Motor neuron (in vitro differentiated cells): ENCODE data around the gene IMMP2L. TPM values are rescaled to one million over a fixed set of nuclear protein-coding genes. Genes with fewer than 3 reads are reported as not detected.
"Not testable (repeated sequence)": the region's sequence is repeated elsewhere in the genome, so short reads cannot be mapped to it uniquely, and the experiment has no call there.

ENCODE experiments used
- ATAC-seq, 8 experiments: fragments of 200-7000 bp; cut with Tn5 transposase; replicated peaks in 6 of 8; 2 replicates each; pipeline ENCODE4 v1.8.0; 2021; ENCODE audit warnings: mild to moderate bottlenecking in 8 of 8, moderate library complexity in 8 of 8
- H3K27ac ChIP-seq, 2 donors: fragments of 250-450 bp; sonication (Bioruptor Pico); 2 replicates each; pipeline ENCODE4 v1.9.0; 2021; ENCODE audit warnings: antibody characterized with exemption in 2 of 2, mild to moderate bottlenecking in 2 of 2, moderate library complexity in 1 of 2
- H3K4me1 ChIP-seq, 2 donors: fragments of 250-450 bp; sonication (Bioruptor Pico); replicated peaks in 1 of 2; 2 replicates each; pipeline ENCODE4 v1.6.1; 2021; ENCODE audit warnings: antibody characterized with exemption in 2 of 2, mild to moderate bottlenecking in 2 of 2, moderate library complexity in 1 of 2
- H3K4me3 ChIP-seq, 5 donors: fragments of 250-450 bp; sonication (Bioruptor Pico); 2 replicates each; pipeline ENCODE4 v1.9.0; 2021; ENCODE audit warnings: antibody characterized with exemption in 5 of 5, mild to moderate bottlenecking in 5 of 5, moderate library complexity in 4 of 5
- WGBS, 10 experiments: fragments of 450-650 bp; shearing (Covaris generic); methylation state at CpG; one replicate each; pipeline ENCODE4 v1.0.0; 2022; 5-methylcytosine and 5-hydroxymethylcytosine counted together
- in situ Hi-C, 9 experiments: fragments of 400-800 bp; cut with MboI; loops; one replicate each; pipeline ENCODE4 v1.15.0; 2021; ENCODE audit warnings: low sequenced_read_pairs in 9 of 9, low pct_unique_long_range_greater_than_20kb in 2 of 9; ENCODE audit not compliant: unreplicated experiment in 9 of 9
- total RNA-seq, 8 experiments: library from RNA; unstranded; fragments of 300-600 nt; gene quantifications; 2 replicates each; pipeline versions ENCODE4 v1.2.3 to v1.2.4, GENCODE V29; 2022

IMMP2L gene
- total RNA-seq, 8 experiments from 2014 or later, result 9.9 to 78.5 (median 19.3) TPM

DNA sequence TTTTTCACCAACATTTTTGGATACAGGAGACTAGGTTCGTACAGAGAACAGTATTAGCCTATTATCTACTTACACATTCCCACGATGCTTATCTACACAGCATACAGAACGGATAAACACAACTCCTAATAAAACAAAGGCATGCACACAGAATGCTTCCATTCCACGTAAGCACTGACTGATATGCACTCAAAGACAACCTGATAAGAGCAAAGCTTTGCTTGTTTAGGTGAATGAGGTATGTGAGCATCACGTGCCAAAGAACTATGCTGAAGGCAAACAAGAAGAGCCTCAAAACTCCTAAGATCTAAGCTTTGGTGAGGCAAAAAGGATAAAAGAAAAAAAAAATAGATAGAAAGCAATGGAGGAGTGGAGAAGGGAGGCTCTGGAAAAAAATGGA lies 884.9 kb downstream of the IMMP2L start:
- peaks cover 0 to 4% of the 10 kb centered on the region in 2 donors for H3K4me1 ChIP-seq
- 12 to 95% (median 70%) methylated on average over 3 to 5 of the region's 5 CpGs for WGBS, 10 experiments
- no peak overlapping the region for H3K4me3 ChIP-seq
- H3K27ac ChIP-seq, result no peak overlapping the region
- ATAC-seq, result no peak
- in situ Hi-C loops, result no loop called here

DNA sequence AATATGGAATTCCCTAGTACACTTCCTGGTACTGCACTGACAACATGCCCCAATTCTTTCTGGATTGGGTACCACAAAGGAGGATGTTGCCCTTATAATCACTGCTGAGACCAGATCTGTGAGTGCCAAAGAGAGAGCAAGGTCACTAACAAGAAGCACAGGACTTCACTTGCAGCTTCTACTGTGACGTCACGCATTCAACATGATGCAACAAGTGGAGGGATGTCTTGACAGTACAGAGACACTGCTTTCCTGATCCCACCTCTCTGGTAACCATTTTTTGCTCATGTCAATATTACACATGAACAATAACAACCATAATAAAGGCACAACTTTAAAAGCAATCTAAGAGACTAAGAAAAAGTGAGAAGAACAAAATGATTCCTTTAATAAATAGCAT lies 885.5 kb downstream of the IMMP2L start:
- peaks cover 0 to 4% of the 10 kb centered on the region in 2 donors for H3K4me1 ChIP-seq
- H3K4me3 ChIP-seq, result no peak overlapping the region
- H3K27ac ChIP-seq, result no peak overlapping the region
- no peak for ATAC-seq
- 88 to 100% (median 100%) methylated on average over 1 to 2 of the region's 2 CpGs; no CpG with 5 or more reads in 5 of the 10 experiments for WGBS, 10 experiments
- in situ Hi-C loops, result no loop called here

DNA sequence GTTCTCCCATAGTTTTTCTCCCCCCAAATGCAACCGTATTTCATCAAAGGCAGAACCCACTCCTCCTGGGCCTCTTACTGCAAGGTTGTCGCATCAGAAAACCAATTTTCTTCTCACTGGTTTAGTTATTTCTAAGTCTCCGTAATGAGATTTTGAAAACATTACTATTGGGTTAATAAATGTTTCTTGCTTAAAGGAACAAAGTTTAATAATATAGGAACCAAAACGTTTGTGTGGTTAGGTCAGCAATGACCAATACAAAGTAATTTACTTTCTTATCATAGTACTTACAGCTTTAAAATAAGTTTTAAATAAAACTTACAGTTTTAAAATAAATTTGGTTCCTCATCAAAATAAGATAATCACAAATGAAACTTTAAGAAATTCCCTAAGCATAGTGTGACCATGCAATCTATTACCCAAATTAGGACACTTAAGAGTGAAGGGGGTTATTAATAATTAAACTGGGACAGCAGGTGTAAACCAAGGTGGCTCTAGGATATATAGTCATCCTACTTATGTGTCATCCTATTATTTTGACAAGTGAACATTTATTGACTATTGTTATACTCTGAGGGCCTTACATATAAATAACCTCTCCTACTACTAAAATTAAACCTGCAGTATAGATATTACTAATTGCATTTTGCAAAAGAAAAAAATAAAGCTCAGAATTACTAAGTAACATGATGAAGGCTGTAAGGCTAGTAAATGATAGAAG lies 886.7 kb downstream of the IMMP2L start:
- in situ Hi-C loops, result no loop called here
- peaks cover 0 to 4% of the 10 kb centered on the region in 2 donors for H3K4me1 ChIP-seq
- 9 to 88% (median 75%) methylated on average over 1 to 4 of the region's 4 CpGs for WGBS, 10 experiments
- no peak overlapping the region for H3K4me3 ChIP-seq
- no peak for ATAC-seq
- H3K27ac ChIP-seq, result no peak overlapping the region

DNA sequence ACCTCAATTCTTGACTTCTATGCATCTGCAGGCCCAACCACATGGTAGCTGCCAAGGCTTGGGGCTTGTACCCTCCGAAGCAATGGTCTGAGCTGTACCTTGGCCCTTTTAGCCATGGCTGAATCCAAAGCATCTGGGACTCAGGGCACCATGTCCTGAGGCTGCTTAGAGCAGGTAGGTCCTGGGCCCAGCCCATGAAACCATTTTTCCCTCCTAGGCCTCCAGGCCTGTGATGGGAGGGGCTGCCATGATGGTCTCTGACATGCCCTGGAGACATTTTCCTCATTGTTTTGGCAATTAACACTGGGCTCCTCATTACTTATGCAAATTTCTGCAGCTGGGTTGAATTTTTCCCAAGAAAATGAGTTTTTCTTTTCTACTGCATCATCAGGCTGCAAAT lies 889.1 kb downstream of the IMMP2L start:
- ATAC-seq, result no peak
- 0 to 83% (median 30%) methylated on average over 1 of the region's 1 CpG; no CpG with 5 or more reads in 6 of the 10 experiments for WGBS, 10 experiments
- in situ Hi-C loops, result no loop called here
- peaks cover 0 to 4% of the 10 kb centered on the region in 2 donors for H3K4me1 ChIP-seq
- no peak overlapping the region for H3K27ac ChIP-seq
- H3K4me3 ChIP-seq, result no peak overlapping the region

DNA sequence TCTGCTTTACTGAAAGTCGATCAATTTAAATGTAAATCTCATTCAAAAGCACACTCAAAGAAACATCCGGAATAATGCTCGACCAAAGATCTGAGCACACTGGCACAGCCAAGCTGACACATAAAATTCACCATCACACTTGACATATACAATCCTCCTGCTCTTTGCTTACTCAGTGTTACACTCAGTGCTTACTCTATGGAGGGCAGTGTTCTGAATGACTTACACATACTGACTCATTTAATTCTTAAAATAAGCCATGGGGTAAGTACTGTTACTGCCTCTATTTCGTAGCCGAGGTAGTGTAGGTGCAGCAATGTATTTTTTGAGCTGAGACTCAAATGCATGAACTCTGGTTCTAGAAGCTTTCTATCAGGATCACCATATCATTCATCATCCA lies 892.9 kb downstream of the IMMP2L start:
- Histone ChIP-seq H3K4me1 (no peaks in the 10 kb centered on the region), H3K27ac (no peak overlapping the region), H3K4me3 (no peak overlapping the region)
- 51 to 100% (median 84%) methylated on average over 2 to 5 of the region's 5 CpGs; no CpG with 5 or more reads in 4 of the 10 experiments for WGBS, 10 experiments
- ATAC-seq, result no peak
- in situ Hi-C loops, result no loop called here

DNA sequence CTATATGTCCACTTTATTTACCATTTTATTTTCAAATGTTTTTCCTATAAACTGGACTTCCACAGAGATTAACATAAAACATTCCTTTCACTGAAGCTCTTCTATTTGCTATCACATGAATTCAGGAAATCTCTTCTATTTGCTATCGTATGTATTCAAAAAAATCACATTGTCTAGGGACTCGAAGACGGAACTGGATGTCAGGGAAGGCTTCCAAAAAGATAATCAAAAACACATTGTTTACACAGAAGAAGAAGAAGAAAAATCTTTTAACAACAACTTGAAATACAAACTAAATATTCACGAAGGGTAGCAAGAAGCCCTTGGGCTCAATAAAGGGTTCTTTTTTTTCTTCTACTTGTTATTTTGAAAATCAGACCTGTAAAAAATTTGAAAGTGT lies 897.5 kb downstream of the IMMP2L start:
- H3K4me1 ChIP-seq, result no peaks in the 10 kb centered on the region
- H3K4me3 ChIP-seq, result no peak overlapping the region
- 4 to 98% (median 89%) methylated on average over 1 to 4 of the region's 4 CpGs; no CpG with 5 or more reads in 1 of the 10 experiments for WGBS, 10 experiments
- ATAC-seq, result peak in 1 of 8 experiments; percentile 37
- no peak overlapping the region for H3K27ac ChIP-seq
- in situ Hi-C loops, result no loop called here

DNA sequence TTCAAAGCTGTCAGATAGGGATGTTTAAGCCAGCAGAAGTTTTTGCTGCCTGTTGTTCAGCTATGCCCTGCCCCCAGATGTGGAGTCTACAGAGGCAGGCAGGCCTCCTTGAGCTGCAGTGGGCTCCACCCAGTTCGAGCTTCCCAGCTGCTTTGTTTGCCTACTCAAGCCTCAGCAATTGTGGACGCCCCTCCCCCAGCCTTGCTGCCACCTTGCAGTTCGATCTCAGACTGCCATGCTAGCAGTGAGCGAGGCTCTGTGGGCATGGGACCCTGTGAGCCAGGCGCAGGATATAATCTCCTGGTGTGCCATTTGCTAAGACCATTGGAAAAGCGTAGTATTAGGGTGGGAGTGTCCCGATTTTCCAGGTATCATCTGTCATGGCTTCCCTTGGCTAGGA lies 901.7 kb downstream of the IMMP2L start:
- H3K4me1 ChIP-seq, in situ Hi-C loops, ATAC-seq, H3K4me3 ChIP-seq, H3K27ac ChIP-seq: not testable (repeated sequence)
- WGBS, 10 experiments, result 0 to 80% (median 45%) methylated on average over 1 to 4 of the region's 7 CpGs; no CpG with 5 or more reads in 6 of the 10 experiments

DNA sequence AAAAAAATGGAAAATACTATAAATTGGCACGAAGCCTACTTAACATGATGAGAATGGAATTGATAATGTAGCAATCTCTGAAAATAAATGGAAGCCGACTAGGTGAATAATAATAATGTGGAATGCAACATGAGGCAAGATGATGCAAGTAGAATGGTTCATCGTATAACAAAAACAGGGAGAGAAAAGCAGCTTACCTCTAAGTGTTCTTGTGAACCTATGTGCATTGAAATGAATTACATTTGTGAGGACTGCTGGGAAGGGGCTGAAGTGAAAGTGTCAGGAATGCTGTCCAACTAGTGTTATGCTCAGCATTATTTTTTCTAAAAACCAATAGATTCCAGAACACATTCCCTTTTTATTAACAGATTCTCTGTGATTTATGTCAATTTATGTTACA lies 912.0 kb downstream of the IMMP2L start:
- Histone ChIP-seq H3K4me3 (no peak overlapping the region), H3K27ac (no peak overlapping the region), H3K4me1 (no peaks in the 10 kb centered on the region)
- in situ Hi-C loops, result no loop called here
- 0 to 80% (median 41%) methylated on average over 2 to 3 of the region's 3 CpGs for WGBS, 10 experiments
- peak in 1 of 8 experiments; percentile 35 for ATAC-seq

DNA sequence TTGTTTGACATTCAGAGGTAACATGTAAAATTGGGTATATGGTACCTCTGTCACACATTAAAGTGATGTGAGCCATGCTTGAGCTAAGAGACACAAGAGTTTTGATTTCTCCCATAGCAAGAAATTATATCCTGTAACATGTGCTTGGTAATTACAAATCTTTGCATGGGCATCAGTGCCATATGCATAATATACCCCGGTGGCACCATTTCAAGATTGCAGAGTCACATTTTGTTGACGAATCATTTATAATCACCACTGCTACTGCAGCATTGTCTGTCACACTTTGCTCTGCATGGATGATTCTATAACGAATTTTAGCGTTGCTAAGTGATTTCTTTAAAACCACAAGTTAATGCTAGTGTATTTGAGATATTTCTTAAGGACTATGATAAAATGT lies 915.0 kb downstream of the IMMP2L start:
- in situ Hi-C loops, result no loop called here
- Histone ChIP-seq H3K4me1 (no peaks in the 10 kb centered on the region), H3K27ac (no peak overlapping the region), H3K4me3 (no peak overlapping the region)
- no peak for ATAC-seq
- 14 to 97% (median 86%) methylated on average over 1 to 4 of the region's 4 CpGs; no CpG with 5 or more reads in 1 of the 10 experiments for WGBS, 10 experiments

DNA sequence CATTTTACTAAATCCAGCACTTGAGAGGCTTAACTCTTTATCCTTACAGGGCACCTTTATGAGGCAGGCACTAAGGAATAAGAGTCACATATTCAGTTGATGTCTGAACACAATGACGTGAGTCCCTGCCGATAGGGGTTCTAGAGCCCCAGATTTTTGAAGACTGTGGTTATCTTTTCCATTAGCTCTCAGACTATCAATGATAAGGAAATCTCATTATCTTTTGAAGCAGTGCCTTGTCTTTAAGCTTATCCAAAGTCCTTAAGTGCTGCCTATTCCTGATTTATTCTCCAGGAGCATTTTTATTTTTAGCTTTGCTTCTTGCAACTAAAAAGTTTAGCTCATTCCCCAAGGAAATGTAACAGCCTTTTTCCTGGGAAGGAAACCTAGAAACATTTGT lies 915.5 kb downstream of the IMMP2L start:
- no peak for ATAC-seq
- H3K4me1 ChIP-seq, result no peaks in the 10 kb centered on the region
- H3K4me3 ChIP-seq, result no peak overlapping the region
- in situ Hi-C loops, result no loop called here
- H3K27ac ChIP-seq, result no peak overlapping the region
- 0 to 100% (median 88%) methylated on average over 1 to 2 of the region's 2 CpGs; no CpG with 5 or more reads in 5 of the 10 experiments for WGBS, 10 experiments

DNA sequence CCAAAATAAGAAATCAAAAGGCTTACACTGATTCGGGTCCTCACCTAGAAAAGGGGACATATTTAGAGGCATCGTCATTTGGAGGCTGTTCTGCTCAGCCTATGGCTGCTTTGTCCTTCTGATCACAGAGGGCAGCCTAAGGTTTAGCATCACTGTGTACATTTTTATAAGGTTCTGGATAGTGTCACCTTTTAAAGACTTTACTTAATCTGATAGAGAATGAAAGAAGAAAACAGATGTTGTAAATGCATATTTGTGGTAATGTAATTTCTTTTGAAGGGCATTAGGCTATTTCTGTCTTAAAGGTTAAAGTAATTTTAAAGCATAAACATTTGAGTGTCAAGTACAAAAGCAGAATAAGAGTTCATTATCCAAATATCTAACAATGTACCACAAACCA lies 916.7 kb downstream of the IMMP2L start:
- Histone ChIP-seq H3K27ac (no peak overlapping the region), H3K4me1 (no peaks in the 10 kb centered on the region), H3K4me3 (no peak overlapping the region)
- 0 to 100% (median 68%) methylated on average over 1 to 2 of the region's 2 CpGs; no CpG with 5 or more reads in 2 of the 10 experiments for WGBS, 10 experiments
- in situ Hi-C loops, result no loop called here
- ATAC-seq, result no peak

DNA sequence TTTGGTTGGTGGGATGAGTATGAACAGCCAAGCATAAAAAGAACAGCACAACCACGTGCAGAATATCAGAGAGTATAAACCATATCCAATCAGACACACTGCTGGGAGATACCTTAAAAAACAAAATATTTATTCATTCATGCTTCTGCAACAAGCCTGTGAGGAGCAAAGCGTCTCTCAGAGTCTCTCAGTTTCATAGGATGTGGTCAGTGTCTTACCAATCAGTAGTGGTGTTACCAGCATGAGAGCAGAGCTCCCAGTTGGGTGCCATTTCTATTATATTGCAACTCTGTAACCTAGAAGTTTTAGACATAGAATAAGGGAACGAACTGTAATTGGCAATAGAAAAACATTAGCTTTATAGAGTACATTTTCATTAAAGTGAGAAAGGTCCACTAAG lies 917.2 kb downstream of the IMMP2L start:
- no peaks in the 10 kb centered on the region for H3K4me1 ChIP-seq
- H3K27ac ChIP-seq, result no peak overlapping the region
- no peak for ATAC-seq
- WGBS, 10 experiments, result 0 to 94% (median 50%) methylated on average over 1 to 3 of the region's 3 CpGs; no CpG with 5 or more reads in 1 of the 10 experiments
- in situ Hi-C loops, result no loop called here
- no peak overlapping the region for H3K4me3 ChIP-seq

DNA sequence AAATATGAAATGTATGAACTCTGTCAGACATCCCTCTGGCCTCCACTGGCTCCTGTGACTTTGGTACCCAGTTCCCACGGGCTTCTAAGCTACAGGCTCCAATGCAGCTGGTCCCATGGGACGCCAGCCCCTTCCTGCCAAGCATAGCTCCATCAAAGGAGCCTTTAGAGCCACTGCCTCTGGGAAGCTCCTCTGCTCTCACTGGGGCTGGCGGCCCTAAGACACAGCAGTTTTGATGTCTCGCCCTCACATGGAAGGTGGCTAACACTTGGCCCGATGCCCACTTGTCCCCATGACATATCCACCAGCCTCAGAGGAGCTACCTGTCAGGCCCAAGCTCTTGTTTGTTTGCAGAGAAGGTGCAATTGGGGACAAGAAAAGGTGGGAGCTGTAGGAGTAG lies 925.0 kb downstream of the IMMP2L start:
- Histone ChIP-seq H3K4me1 (no peaks in the 10 kb centered on the region), H3K4me3 (no peak overlapping the region), H3K27ac (no peak overlapping the region)
- in situ Hi-C loops, result no loop called here
- 0 to 100% (median 58%) methylated on average over 2 to 3 of the region's 5 CpGs; no CpG with 5 or more reads in 5 of the 10 experiments for WGBS, 10 experiments
- no peak for ATAC-seq

DNA sequence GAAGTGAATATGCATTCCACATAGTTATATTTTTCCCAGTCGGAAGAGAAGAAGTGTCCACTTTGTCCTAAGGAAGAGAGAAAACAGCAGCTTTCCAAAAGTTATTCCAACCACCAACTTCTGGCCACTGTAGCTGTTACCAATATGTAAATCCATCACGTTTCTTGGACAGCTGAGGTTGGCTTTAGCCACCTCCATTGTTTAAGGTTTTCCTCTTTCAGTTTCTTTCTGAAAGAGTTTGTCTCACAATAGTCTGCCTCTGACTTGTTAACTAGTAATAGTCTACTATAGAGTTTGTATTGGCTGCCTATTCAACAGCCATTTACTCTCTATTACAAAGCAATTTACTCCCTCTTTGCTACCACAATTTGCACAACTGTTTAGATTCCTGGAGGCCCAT lies 929.0 kb downstream of the IMMP2L start:
- no peak for ATAC-seq
- 0 to 88% (median 48%) methylated on average over 1 to 2 of the region's 2 CpGs; no CpG with 5 or more reads in 1 of the 10 experiments for WGBS, 10 experiments
- no peak overlapping the region for H3K27ac ChIP-seq
- in situ Hi-C loops, result no loop called here
- H3K4me1 ChIP-seq, result no peaks in the 10 kb centered on the region
- no peak overlapping the region for H3K4me3 ChIP-seq
